OCI-LY1 (cell line): Measurements from ENCODE around the gene RRAS.

ENCODE experiments used
- H2AFZ ChIP-seq: fragments of 200-600 bp; sonication (generic), shearing (Covaris generic); 2 replicates; pipeline ENCODE4 v1.6.0; 2014; ENCODE audit warnings: antibody characterized with exemption, mild to moderate bottlenecking, low read length
- H3F3A ChIP-seq: fragments of 200-600 bp; sonication (generic), shearing (Covaris generic); 2 replicates; pipeline ENCODE4 v1.6.0; 2014; ENCODE audit warnings: mild to moderate bottlenecking, antibody characterized with exemption, low read length, moderate library complexity; ENCODE audit not compliant: insufficient read depth
- H3K27ac ChIP-seq: fragments of 200-600 bp; sonication (generic); 2 replicates; pipeline ENCODE4 v1.5.1; 2014; ENCODE audit warnings: low read length, mixed run types, mild to moderate bottlenecking, low read depth; ENCODE audit not compliant: poor library complexity, severe bottlenecking
- H3K27me3 ChIP-seq: fragments of 200-600 bp; sonication (generic); 2 replicates; pipeline ENCODE4 v1.6.0; 2014; ENCODE audit warnings: antibody characterized with exemption, mild to moderate bottlenecking, low read length, moderate library complexity; ENCODE audit not compliant: insufficient read depth
- H3K36me3 ChIP-seq: fragments of 200-600 bp; sonication (generic); 2 replicates; pipeline ENCODE4 v1.6.1; 2014; ENCODE audit warnings: mild to moderate bottlenecking, antibody characterized with exemption, low read length, moderate library complexity, mixed read lengths; ENCODE audit not compliant: insufficient read depth
- H3K4me1 ChIP-seq: fragments of 200-600 bp; sonication (generic); 2 replicates; pipeline ENCODE4 v1.5.1; 2014; ENCODE audit warnings: mild to moderate bottlenecking, low read length, moderate library complexity; ENCODE audit not compliant: insufficient read depth, severe bottlenecking
- H3K4me2 ChIP-seq: fragments of 200-600 bp; sonication (generic), shearing (Covaris generic); 2 replicates; pipeline ENCODE4 v1.6.1; 2014; ENCODE audit warnings: low read length
- H3K4me3 ChIP-seq: fragments of 200-600 bp; sonication (generic); 2 replicates; pipeline ENCODE4 v1.5.1; 2014; ENCODE audit warnings: low read length, low read depth, mild to moderate bottlenecking, mixed read lengths; ENCODE audit not compliant: poor library complexity, severe bottlenecking
- H3K79me2 ChIP-seq: fragments of 200-600 bp; shearing (Covaris generic); 2 replicates; pipeline ENCODE4 v1.6.1; 2016; ENCODE audit warnings: mixed run types, low read length, mixed read lengths; ENCODE audit not compliant: insufficient read depth
- H3K9ac ChIP-seq: fragments of 200-600 bp; sonication (generic), shearing (Covaris generic); 2 replicates; pipeline ENCODE4 v1.6.1; 2014; ENCODE audit warnings: mild to moderate bottlenecking, low read length, mixed read lengths
- H3K9me2 ChIP-seq: fragments of 200-600 bp; sonication (generic), shearing (Covaris generic); 2 replicates; pipeline ENCODE4 v1.6.1; 2014; ENCODE audit warnings: low read depth, mild to moderate bottlenecking, low read length, mixed read lengths
- H3K9me3 ChIP-seq: fragments of 200-600 bp; shearing (Covaris generic); 2 replicates; pipeline ENCODE4 v1.6.1; 2014; ENCODE audit warnings: low read length, mixed read lengths
- H4K20me1 ChIP-seq: fragments of 200-600 bp; sonication (generic), shearing (Covaris generic); 2 replicates; pipeline ENCODE4 v1.6.0; 2016; ENCODE audit warnings: mild to moderate bottlenecking, low read length; ENCODE audit not compliant: insufficient read depth
- EZH2 ChIP-seq: fragments of 200-600 bp; sonication (generic), shearing (Covaris generic); IDR thresholded peaks from 2 replicates; pipeline ENCODE4 v1.8.0; 2017; ENCODE audit warnings: borderline replicate concordance, mixed run types, mild to moderate bottlenecking, antibody characterized with exemption, low read length, moderate library complexity, mixed read lengths
- TF ChIP-seq, protein P1 (sequence below): fragments of 200-600 bp; sonication (generic), shearing (Covaris generic); IDR thresholded peaks from 2 replicates; pipeline ENCODE4 v1.5.1; 2017; ENCODE audit warnings: mild to moderate bottlenecking, antibody characterized with exemption, low read length, moderate library complexity, mixed read lengths

RRAS gene

GRCh38 chr19:49658139-49658517 is 18.2 kb upstream of the RRAS start:
- Histone ChIP-seq H4K20me1 (no peaks in the 10 kb centered on the region), H3K9me2 (no peaks in the 10 kb centered on the region), H3K79me2 (no peaks in the 10 kb centered on the region), H3K9me3 (no peaks in the 10 kb centered on the region), H3K4me2 (no peak overlapping the region), H2AFZ (no peak overlapping the region), H3K9ac (no peak overlapping the region), H3K4me1 (no peaks in the 10 kb centered on the region), H3K36me3 (peaks cover 94% of the 10 kb centered on the region), H3F3A (no peaks in the 10 kb centered on the region), H3K27me3 (no peaks in the 10 kb centered on the region), H3K4me3 (no peak overlapping the region), H3K27ac (no peak overlapping the region)
- no peak for TF ChIP-seq EZH2
- TF ChIP-seq, protein P1, sequence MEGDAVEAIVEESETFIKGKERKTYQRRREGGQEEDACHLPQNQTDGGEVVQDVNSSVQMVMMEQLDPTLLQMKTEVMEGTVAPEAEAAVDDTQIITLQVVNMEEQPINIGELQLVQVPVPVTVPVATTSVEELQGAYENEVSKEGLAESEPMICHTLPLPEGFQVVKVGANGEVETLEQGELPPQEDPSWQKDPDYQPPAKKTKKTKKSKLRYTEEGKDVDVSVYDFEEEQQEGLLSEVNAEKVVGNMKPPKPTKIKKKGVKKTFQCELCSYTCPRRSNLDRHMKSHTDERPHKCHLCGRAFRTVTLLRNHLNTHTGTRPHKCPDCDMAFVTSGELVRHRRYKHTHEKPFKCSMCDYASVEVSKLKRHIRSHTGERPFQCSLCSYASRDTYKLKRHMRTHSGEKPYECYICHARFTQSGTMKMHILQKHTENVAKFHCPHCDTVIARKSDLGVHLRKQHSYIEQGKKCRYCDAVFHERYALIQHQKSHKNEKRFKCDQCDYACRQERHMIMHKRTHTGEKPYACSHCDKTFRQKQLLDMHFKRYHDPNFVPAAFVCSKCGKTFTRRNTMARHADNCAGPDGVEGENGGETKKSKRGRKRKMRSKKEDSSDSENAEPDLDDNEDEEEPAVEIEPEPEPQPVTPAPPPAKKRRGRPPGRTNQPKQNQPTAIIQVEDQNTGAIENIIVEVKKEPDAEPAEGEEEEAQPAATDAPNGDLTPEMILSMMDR = no peak

- Histone ChIP-seq H3K79me2 (no peaks in the 10 kb centered on the region), H3K9ac (no peak overlapping the region), H2AFZ (no peak overlapping the region), H3K9me2 (no peaks in the 10 kb centered on the region), H3K9me3 (no peaks in the 10 kb centered on the region), H4K20me1 (no peaks in the 10 kb centered on the region), H3K4me2 (no peak overlapping the region), H3K27ac (no peak overlapping the region), H3F3A (no peaks in the 10 kb centered on the region), H3K27me3 (no peaks in the 10 kb centered on the region), H3K4me1 (no peaks in the 10 kb centered on the region), H3K4me3 (no peak overlapping the region), H3K36me3 (peaks cover 94% of the 10 kb centered on the region)
- TF ChIP-seq, protein P1 = no peak
- TF ChIP-seq EZH2 = no peak
These were observed 17.7 kb upstream of the RRAS start for GRCh38 chr19:49657493-49658138.

DNA sequence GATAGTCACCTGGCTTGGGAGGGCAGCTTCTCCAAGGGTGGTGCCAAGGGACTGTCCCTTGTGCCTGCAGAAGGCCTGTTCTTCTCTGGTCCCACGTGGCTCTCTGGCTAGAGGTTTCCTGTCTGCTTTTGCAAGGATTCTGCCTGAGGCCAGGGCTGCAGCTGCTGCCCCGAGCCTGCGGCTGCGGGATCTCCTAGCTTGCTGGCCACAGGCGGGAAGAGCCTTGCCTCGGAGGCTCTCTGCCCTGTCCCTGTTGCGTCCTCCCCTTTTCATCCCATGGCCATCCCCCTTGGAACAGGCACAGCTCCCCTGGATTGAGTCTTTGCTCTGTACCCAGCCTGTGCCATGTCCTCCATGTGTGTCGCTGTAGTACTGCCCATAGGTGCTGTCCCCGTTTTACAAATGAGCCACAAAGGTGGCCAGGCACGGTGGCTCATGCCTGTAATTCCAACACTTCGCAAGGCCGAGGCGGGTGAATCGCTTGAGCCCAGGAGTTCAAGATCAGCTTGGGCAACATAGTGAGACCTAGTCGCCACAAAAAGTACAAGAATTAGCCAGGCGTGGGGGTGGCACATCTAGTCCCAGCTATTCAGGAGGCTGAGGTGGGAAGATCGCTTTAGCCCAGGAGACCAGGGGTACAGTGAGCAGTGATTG is 16.6 kb upstream of the RRAS start:
- Histone ChIP-seq H3F3A (no peaks in the 10 kb centered on the region), H3K4me1 (no peaks in the 10 kb centered on the region), H3K9me3 (no peaks in the 10 kb centered on the region), H3K36me3 (peaks cover 89% of the 10 kb centered on the region), H3K27ac (no peak overlapping the region), H4K20me1 (no peaks in the 10 kb centered on the region), H3K4me3 (no peak overlapping the region), H3K27me3 (no peaks in the 10 kb centered on the region), H3K79me2 (no peaks in the 10 kb centered on the region), H3K9ac (no peak overlapping the region), H3K4me2 (no peak overlapping the region), H3K9me2 (no peaks in the 10 kb centered on the region), H2AFZ (no peak overlapping the region)
- TF ChIP-seq, protein P1 = no peak
